ENCODE results near the gene PIM1.
"Not testable (repeated sequence)": the region's sequence is repeated elsewhere in the genome, so short reads cannot be mapped to it uniquely, and the experiment has no call there.

Gene PIM1

GRCh38 chr6:37169496-37170272 lies at the start of gene PIM1:
Gene PIM1, plus strand, starts transcription at chr6:37170152. Its CDS starts 424 bp downstream, at chr6:37170576.
- DNase-seq: peak; percentile 97

DNA sequence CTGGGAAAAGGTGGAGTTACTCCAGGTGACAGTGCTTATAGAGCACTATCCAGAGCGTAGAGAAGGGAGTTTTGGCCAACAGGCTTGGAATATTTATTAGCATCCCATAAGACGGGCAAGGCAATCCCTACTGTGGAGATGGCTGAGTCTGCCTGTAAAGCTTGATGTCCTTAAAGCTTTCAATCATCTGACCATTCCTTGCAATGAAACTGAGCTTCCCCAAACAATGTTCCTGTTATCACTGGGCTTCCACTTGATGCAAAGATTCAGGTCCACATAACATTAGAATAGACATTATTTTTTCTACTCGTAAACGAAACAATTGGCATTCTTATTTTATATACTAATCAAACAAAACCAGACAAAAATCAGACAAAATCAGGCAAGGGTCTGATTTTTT lies 48.4 kb upstream of the PIM1 start:
- no peak for DNase-seq

- no peak for DNase-seq
Measured at GRCh38 chr6:37122861-37123260, 47.1 kb upstream of the PIM1 start.

DNA sequence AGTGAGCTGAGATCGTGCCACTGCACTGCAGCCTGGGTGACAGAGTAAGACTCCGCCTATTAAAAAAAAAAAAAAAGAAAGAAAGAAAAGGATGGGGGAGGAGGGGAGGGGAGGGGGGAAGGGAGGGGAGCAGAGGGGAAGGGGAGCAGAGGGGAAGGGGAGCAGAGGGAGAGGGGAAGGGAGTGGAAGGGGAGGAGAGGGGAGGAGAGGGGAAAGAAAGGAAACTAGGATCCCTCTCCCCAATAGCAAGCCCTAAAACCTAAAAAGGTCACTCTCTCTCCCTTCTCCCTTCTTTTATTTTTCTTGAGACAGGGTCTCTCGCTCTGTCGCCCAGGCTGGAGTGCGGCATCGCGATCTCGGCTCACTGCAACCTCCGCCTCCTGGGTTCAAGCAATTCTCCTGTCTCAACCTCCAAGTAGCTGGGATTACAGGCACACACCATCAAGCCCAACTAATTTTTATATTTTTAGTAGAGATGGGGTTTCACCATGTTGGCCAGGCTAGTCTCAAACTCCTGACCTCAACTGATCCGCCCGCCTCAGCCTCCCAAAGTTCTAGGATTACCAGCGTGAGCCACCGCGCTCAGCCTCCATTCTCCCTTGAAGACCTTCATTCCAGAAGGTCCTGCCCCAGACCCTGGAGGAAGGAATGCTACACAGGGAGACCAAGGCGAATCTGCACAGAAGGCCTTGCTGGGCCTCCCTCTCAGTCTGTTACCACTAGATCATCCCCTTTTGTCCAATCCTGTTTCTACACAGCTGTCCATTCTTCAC lies 45.8 kb upstream of the PIM1 start:
- no peak for DNase-seq

DNA sequence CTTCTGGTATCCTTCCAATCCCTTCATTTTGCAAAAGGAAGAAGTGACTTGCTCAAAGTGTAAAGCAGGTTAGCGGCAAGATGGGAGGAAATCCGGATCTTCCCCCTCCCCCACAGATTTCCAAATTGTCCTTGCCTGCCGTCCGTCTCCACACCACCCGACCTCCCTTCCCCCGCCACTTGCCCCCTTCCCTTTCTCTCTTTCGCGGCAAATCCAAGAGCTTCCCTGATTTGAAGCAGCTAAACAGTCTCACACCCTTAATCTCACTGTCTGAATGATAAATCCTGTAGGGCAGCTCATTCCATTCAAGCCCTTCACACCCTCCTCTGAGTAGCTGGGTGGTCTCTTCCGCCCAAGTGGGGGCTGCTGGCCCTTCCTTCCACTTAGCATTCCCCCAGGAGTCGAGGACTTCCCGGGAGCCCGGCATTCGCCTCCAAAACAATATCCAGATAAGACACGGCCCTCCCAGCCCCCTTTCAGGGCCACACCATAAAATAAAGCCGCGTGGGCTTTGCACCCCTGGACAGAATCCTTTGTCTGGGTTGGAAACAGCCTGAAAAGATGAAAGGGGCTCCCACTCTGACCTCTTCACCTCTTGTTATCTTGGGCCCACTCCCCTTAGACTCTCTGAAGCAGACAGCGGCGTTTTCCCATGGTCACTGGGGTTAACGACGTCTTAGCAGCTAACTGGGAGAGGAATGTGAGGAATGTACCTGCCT lies 44.0 kb upstream of the PIM1 start:
- DNase-seq: no peak

GRCh38 chr6:37126493-37126958 lies 43.4 kb upstream of the PIM1 start:
- DNase-seq: no peak

DNA sequence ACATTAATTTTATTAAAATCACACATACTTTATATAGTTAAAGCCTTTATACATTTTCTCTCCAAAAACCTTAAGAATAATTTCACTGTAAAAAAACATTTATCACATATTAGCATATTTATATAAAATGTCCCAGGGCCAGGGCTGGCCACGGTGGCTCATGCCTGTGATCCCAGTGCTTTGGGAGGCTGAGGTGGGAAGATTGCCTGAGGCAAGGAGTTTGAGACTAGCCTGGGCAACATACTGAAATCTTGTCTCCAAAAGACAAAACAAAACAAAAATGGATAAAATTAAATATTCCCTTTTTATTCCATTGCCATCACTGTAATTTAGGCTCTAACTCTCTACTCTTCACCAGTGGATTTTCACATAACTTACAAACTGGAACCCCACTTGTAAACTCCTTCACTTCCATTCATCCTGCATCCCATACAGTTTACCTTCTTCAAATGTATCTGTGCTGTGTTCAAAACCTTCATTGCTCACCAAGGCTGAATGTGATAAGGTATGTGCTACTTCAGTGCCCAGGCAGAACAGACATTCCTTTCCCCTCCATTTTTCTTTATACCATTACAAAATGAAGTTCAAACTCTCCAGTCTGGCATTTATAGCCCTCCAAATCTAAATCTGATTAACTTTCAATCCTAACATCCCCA lies 42.9 kb upstream of the PIM1 start:
- DNase-seq: no peak

DNA sequence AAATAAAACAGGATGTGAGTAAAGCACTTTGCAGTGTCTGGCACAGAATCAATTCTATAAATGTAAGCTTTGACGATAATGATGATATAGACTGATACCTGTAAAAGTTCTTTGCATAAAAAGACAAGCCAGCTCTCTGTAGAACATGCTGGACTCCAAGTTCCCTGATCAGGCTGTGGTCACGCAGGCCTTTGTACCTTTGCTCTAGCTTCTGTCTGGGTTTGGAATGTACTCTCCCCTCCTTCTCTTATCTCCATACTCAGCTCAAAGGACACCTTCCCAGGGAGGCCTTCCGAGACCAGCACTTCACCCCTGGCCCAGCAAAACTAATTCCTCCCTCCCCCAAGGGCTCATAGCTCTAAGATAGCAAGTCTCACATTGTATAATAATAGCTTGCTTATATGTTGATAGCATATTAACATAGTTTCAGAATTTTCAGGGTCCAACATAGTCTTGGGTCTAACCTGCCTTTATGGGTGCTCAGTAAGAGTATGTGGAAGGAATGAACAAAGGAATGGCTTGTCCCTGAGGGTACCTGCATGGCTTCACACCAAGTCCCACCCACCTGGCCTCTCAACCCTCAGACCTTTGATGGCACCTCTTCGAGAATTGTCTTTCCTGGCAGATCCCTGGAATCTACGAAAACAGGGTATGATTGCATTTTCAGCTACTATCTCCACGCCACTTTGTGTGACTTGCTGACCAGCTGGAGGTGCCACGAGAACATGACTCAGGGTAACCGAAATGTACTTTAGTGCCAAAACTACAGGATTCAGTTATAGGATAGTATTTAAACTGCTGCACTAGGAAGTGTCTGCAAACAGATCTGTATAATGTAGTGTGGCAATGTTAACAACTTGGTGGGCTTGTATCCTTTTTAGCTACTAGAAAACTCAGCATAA lies 41.7 kb upstream of the PIM1 start:
- DNase-seq: peak; percentile 75

GRCh38 chr6:37128863-37129443 lies 41.0 kb upstream of the PIM1 start:
- DNase-seq: not testable (repeated sequence)

DNA sequence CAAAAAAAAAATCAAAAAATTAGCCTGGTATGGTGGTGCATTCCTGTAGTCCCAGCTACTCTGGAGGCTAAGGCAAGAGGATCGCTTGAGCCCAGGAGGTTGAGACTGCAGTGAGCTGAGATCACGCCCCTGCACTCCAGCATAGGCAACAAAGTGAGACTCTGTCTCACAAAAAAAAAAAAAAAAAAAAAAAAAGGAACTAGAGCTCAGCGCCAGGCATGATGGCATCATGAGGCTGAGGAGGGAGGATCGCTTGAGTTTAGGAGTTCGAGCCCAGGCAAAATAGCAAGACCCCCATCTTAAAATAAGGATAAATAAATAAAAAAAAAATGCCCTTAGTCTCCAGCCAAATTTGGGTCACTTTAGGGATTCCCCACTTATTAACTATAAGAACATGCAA lies 40.4 kb upstream of the PIM1 start:
- no peak for DNase-seq

GRCh38 chr6:37130704-37131103 lies 39.2 kb upstream of the PIM1 start:
- DNase-seq: peak; percentile 47

DNA sequence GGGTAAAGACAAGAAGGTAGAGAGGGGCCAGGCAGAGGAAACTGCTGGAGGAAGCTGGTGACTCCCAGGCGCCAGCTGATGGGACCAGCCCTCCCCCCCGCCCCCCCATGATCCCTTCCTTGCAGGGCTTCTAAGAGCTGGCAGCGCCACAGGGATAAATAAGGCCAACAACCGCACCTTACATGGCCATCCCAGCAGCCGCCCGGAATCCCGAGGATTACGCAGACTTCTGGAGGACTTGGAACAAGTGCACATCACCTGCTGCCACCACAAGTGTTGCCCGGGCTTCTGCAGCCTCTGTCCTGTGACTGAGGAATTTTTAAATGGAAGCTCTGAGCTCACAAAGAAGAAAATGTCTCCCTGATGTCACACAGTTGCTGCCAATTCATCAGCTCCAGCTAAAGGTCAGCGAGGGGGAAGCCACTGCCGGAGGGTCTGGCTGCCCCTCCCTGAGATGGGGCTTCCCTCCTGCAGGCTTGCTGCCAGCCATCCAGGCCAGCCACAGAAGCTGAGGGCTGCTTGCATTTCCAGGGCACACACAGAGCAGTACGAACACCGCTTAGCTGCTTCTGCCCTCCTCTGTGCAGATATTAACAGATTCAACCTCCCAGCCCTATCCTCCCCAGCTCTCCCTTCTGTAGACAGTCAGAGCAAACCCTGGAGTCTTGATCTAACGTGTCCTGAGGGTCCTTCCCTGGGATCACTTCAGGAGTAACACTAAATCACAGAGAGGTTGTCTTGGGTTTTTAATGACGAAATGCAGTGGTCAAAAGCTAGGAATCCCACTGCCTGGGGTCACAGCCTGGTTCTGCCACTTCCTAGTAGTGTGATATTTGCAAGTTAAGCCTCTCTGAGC lies 38.6 kb upstream of the PIM1 start:
- DNase-seq: no peak

DNA sequence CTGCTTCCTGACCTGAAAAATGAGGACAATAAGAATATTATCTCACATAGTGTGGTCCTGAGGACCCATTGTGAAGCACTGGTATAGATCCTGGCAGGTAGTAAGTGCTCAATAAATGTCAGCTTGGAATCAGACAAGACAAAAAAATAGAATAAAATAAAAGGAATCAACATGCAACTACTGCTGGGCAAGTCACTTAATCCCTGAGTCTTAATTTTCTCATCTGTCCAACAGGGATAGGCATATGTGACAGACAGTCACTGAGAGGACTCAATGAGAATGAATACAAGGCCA lies 38.0 kb upstream of the PIM1 start:
- DNase-seq: no peak

- DNase-seq: peak; percentile 98
Measured at GRCh38 chr6:37134036-37134395, 35.9 kb upstream of the PIM1 start.

DNA sequence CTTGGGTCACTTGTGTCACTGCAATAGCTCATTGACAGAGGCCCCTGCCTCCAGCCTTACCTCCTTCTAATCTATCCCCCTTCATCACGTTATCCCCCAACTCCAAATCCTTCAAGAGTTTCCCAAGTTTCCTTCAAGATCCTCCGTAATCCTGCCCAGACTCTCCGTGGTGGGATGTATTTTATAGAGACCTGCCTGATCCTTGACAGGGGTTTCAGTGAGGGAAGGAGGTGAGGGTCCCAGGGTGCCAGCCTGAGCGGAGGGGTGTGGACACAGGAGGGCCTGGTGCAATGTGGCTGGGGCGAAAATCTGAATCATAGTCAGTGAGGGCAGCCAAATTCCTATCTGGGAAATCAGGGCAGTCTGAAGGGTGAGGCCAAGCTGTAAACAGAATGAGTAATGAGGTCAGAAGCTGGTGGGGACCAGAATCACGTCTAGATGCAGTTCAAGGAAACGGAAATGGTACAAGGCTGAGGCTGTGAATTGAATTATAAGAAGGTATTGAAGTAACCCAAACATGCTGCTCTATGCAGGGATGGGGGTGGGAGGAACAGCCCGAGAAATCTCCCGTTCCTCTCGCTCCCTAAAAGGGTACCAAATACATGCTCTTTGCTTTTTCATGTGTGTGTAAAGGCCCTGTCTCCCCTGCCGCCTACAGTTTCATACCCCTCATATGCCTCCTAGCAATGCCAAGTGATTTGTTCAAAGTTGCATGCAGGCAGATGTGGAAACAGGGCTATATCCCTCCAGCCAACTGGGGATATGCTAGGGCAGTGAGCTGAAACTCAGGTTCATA lies 35.4 kb upstream of the PIM1 start:
- peak; percentile 99 for DNase-seq

GRCh38 chr6:37135835-37136694 lies 33.9 kb upstream of the PIM1 start:
- DNase-seq: no peak

- DNase-seq: no peak
Measured at GRCh38 chr6:37136821-37137200, 33.1 kb upstream of the PIM1 start.

DNA sequence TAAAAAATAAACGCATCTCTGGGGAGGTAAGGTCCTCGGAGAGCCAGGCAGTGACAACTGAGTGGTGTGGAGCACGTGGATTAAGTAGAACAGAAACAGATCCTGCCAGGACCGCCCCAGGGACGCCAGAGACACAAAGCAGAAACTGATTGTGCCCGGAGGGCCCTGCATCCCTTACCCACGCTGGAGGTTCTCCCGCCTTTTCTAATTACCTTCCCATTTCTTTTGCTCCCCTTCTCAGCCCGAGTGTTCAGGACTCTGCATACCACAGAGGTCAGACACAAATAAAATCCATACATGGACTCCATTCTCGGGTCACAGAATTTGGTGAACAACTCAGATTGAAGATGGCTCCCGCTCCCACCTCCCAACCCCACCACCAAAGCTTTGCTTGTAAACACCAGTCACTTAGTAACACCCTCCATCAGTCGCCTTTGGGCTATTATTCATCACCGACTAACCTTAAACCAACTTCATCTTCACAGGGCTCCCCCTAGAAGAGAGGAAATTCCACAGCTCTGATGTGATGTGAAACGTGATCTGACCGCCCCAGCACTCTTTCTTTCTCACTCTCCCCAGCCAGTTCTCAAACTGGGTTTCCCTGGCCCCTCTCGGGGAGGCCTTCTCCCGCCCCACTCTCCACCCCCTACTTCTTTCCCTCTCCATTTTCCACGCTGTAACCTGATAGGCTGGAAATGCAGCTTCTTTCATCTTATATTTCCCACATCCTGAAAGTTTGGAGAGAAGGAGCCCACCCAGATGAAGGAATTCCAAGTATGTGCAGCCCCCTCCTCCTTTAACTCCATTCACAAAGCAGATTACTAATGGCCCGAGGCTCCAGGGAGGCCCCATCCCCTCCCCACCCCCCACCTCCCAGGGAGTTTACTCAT lies 32.5 kb upstream of the PIM1 start:
- DNase-seq: peak; percentile 97
